Stimulated activated naive CD8-positive, alpha-beta T cell treated with anti-CD3 and anti-CD28 coated beads, Interleukin-15, amount 100 ng/mL, for 72 hours (primary cell): ENCODE data around the gene MCOLN2.
A peak's percentile ranks its signal among the peaks of the same experiment; 100 is the strongest.
"Not testable (repeated sequence)": the region's sequence is repeated elsewhere in the genome, so short reads cannot be mapped to it uniquely, and the experiment has no call there.

Experiments used
- ATAC-seq: fragments of 150-1000 bp; cut with Tn5 transposase; 2 replicates; pipeline ENCODE4 v1.10.0; 2021; ENCODE audit warnings: mild to moderate bottlenecking, moderate library complexity
- DNase-seq, 2 donors: peaks; one replicate each; pipeline ENCODE4 v3.0.0; 2021 to 2022
- H3K27ac Mint-ChIP-seq, 2 donors: one replicate each; pipeline ENCODE4 v1.8.0; 2022; ENCODE audit warnings: mild to moderate bottlenecking in 2 of 2, mixed read lengths in 2 of 2, moderate library complexity in 2 of 2
- H3K27me3 Mint-ChIP-seq: one replicate; pipeline ENCODE4 v1.8.0; 2022; ENCODE audit warnings: mixed read lengths
- H3K4me1 Mint-ChIP-seq: one replicate; pipeline ENCODE4 v1.8.0; 2022; ENCODE audit warnings: mild to moderate bottlenecking, mixed read lengths
- H3K4me3 Mint-ChIP-seq, 2 donors: one replicate each; pipeline ENCODE4 v1.8.0; 2022; ENCODE audit warnings: mild to moderate bottlenecking in 2 of 2, mixed read lengths in 2 of 2, moderate library complexity in 1 of 2
- H3K9me3 Mint-ChIP-seq, 2 donors: one replicate each; pipeline ENCODE4 v1.8.0; 2022; ENCODE audit warnings: mixed read lengths in 2 of 2

Gene MCOLN2

GRCh38 chr1:84997667-84998600 lies 1.0 kb upstream of the MCOLN2 start:
- peak; percentile 17 to 20 for DNase-seq
- peak; percentile 0 for ATAC-seq
- peak overlapping the region; percentile 87 to 92 for H3K4me3 Mint-ChIP-seq
- peaks cover under 1 to 3% of the 10 kb centered on the region in 2 donors for H3K9me3 Mint-ChIP-seq
- H3K4me1 Mint-ChIP-seq: peaks cover 36% of the 10 kb centered on the region
- H3K27me3 Mint-ChIP-seq: peaks cover 30% of the 10 kb centered on the region
- peak overlapping the region in 1 of 2 donors; percentile 38 for H3K27ac Mint-ChIP-seq

- ATAC-seq (peak; percentile 56), DNase-seq (peak in 1 of 2 donors; percentile 31)
- H3K4me1 Mint-ChIP-seq: peaks cover 57% of the 10 kb centered on the region
- H3K27me3 Mint-ChIP-seq: peaks cover 19% of the 10 kb centered on the region
- H3K9me3 Mint-ChIP-seq: no peaks in the 10 kb centered on the region
- peak overlapping the region in 1 of 2 donors; percentile 93 for H3K27ac Mint-ChIP-seq
- H3K4me3 Mint-ChIP-seq: peak overlapping the region; percentile 73 to 87
Measured at GRCh38 chr1:84995484-84996334, 1.2 kb downstream of the MCOLN2 start.

DNA sequence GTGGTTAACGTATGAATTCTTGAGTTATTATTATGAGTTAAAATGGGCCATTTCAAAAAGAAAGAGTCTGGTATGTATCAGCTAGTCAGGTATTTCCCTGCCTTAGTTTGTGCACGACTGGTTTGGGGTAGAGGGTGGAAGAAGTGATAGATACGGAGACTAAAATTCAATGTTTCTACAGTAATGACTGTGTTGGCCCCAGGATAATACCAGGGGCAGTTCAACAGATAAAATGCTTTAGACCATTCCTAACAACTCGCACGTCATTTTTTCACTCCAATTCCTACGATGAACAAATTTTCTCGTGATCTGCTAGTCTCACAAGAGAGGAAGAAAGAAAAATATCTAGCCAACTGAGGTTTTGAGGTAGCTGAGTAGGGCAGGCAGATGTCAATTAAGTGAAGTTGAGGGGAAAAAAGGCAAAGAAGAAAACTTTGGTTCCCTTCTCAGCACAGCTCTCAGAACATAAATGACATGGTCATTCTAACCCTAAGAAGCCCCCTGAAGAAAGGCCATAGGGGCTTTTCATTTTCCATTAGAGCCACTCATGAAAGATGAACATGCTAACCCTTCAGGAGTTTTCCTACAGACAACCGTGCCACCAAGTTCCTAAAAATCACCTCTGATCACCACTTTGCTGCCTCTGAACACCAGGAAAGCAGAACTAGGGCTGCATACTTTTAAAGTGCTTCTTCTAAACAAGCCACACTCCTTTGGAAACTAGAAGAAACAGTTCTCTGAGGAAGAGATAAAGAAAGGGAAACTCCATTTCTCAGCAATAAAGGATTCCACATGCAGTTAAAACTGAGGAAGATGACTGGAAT lies 5.6 kb downstream of the MCOLN2 start:
- H3K4me1 Mint-ChIP-seq: peaks cover 57% of the 10 kb centered on the region
- peak overlapping the region; percentile 20 to 54 for H3K4me3 Mint-ChIP-seq
- DNase-seq (no peak), ATAC-seq (peak; percentile 47)
- peak overlapping the region in 1 of 2 donors; percentile 41 for H3K27ac Mint-ChIP-seq
- no peaks in the 10 kb centered on the region for H3K27me3 Mint-ChIP-seq
- H3K9me3 Mint-ChIP-seq: no peaks in the 10 kb centered on the region

DNA sequence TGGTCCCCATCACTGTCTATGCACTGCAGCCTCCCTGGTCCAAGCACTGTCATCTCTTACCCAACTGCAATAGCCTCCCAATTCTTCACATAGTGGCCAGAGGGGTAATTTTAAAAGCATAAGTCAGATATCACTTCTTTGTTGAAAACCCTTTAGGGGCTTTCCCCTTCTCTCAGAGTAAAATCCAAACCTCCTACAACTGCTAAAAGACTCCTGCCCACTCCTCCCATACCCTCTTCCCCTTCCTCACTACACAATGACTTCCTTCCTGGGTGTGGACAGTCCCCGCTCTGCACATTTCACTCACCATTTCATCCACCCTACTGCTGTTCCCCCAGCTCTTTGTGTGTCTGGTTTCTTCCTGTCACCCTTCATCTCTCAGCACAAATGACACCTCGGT lies 8.3 kb downstream of the MCOLN2 start:
- Mint-ChIP-seq H3K9me3 (no peaks in the 10 kb centered on the region), H3K4me3 (peak overlapping the region; percentile 32 to 72), H3K27me3 (no peaks in the 10 kb centered on the region), H3K27ac (no peak overlapping the region), H3K4me1 (peaks cover 50% of the 10 kb centered on the region)
- ATAC-seq (peak; percentile 94), DNase-seq (peak in 1 of 2 donors; percentile 34)

DNA sequence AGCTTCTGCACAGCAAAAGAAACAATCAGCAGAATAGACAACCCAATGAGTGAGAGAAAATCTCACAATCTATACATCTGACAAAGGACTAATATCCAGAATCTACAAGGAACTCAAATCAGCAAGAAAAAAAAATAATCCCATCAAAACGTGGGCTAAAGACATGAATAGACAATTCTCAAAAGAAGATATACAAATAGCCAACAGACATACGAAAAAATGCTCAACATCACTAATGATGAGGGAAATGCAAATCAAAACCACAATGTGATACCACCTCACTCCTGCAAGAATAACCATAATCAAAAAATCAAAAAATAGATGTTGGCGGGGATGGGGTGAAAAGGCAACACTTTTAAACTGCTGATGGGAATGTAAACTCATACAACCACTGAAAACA lies 10.4 kb downstream of the MCOLN2 start:
- H3K27ac Mint-ChIP-seq, H3K4me3 Mint-ChIP-seq, H3K27me3 Mint-ChIP-seq, DNase-seq, H3K9me3 Mint-ChIP-seq, ATAC-seq: not testable (repeated sequence)
- peaks cover 31% of the 10 kb centered on the region for H3K4me1 Mint-ChIP-seq

- DNase-seq (no peak), ATAC-seq (no peak)
- H3K9me3 Mint-ChIP-seq: peaks cover 0 to 6% of the 10 kb centered on the region in 2 donors
- H3K27ac Mint-ChIP-seq: no peak overlapping the region
- H3K4me1 Mint-ChIP-seq: peaks cover 29% of the 10 kb centered on the region
- H3K27me3 Mint-ChIP-seq: peaks cover 8% of the 10 kb centered on the region
- H3K4me3 Mint-ChIP-seq: no peak overlapping the region
Measured at GRCh38 chr1:84985365-84985764, 11.5 kb downstream of the MCOLN2 start.

GRCh38 chr1:84982395-84982794 lies 14.5 kb downstream of the MCOLN2 start:
- peaks cover 32% of the 10 kb centered on the region for H3K4me1 Mint-ChIP-seq
- no peak overlapping the region for H3K4me3 Mint-ChIP-seq
- peaks cover 10 to 15% of the 10 kb centered on the region in 2 donors for H3K9me3 Mint-ChIP-seq
- ATAC-seq: no peak
- H3K27me3 Mint-ChIP-seq: peaks cover 26% of the 10 kb centered on the region
- DNase-seq: no peak
- H3K27ac Mint-ChIP-seq: no peak overlapping the region

DNA sequence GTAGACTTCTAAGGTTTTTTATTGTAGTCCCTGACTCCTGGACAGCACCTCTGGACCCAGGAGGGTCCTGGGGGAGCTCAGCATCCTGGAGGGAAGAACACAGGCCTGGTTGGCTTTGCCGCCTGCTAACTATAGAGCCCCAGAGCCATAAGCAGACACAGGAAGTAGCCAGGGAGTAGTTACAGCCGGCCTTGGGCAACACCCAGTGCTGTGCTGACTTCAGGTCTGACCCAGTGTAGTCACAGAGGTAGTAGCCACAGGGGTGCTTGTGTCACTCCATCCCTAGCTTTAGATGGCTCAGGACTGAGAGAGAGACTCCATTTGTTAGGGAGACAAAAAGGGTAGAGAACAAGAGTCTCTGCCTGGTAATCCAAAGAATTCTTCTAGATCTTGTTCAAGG lies 21.9 kb downstream of the MCOLN2 start:
- ATAC-seq (no peak), DNase-seq (no peak)
- peaks cover 66% of the 10 kb centered on the region for H3K4me1 Mint-ChIP-seq

DNA sequence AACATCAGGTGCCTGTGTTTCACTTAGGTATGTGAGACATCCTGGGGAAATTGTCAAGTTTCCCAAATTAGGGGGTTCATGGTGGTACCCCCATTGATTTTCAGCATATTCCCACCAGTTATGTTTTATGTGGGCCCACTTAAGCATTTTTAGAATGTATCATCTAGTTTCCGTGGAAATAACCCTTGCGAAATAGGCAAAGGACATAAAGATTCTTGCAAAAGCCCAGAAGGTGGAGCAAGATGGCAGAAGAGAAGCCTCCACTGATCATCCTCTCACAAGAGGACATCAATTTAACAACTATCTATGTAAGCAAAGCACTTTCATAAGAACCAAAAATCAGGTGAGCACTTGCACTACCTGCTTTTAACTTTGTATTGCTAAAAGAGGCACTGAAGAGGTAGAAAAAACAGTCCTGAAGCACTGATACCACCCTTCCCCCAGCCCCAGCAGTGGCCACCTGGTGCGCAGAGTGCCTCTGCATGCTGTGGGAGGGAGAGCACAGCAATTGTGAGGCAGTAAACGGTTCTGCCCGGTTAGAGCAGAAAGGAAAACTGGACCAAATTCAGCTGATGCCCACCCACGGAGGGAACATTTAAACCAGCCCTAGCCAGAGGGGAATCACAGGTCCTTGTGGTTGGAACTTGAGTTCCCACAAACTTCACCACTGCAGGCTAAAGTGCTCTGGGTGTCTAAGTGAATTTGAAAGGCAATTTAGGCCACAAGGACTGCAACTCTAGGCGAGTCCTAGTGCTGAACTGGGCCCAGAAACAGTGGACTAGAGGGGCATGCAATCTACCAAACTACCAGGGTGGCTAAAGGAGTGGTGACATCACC lies 23.2 kb downstream of the MCOLN2 start:
- ATAC-seq (no peak), DNase-seq (peak in 1 of 2 donors; percentile 19)
- peak overlapping the region; percentile 41 to 54 for H3K4me3 Mint-ChIP-seq
- peaks cover 0 to under 1% of the 10 kb centered on the region in 2 donors for H3K9me3 Mint-ChIP-seq
- H3K4me1 Mint-ChIP-seq: peaks cover 73% of the 10 kb centered on the region
- peak overlapping the region in 1 of 2 donors; percentile 24 for H3K27ac Mint-ChIP-seq
- H3K27me3 Mint-ChIP-seq: peaks cover 27% of the 10 kb centered on the region

More for the DNA sequence above, 21.9 kb downstream of the MCOLN2 start:
- H3K27ac Mint-ChIP-seq: peak overlapping the region in 1 of 2 donors; percentile 44
- H3K27me3 Mint-ChIP-seq: peaks cover 38% of the 10 kb centered on the region
- H3K4me3 Mint-ChIP-seq: no peak overlapping the region
- H3K9me3 Mint-ChIP-seq: peaks cover 9 to 10% of the 10 kb centered on the region in 2 donors

DNA sequence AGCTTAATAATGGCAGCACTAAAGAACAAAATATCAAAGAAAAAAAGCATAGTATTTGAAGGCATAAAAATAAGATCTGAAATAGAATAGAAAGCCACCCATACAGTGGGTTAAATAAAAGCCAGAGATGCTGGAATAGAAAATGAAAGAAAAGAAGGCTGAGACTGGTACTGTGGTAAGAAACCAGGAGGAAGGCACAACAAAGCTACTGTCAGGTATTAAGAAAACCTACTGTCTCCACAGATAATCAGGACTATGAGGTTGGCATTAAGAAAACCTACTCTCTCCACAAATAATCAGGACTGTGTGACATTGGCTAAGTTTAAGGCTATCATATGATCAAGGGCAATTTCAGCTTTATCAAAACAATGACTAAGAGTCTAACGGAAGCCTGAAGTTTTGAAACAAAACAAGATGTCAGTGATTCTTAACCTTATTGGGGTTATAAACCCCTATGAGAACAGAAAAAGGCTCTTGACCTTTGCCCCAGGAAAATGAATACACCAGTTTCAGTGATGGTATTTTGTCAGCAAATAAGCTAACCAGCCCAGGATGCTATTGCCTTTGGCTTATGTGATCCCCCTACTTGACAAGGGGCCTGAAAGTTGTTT lies 24.4 kb downstream of the MCOLN2 start:
- ATAC-seq (peak; percentile 41), DNase-seq (no peak)
- H3K27me3 Mint-ChIP-seq: peaks cover 24% of the 10 kb centered on the region
- H3K27ac Mint-ChIP-seq: peak overlapping the region in 1 of 2 donors; percentile 74
- peak overlapping the region; percentile 12 to 14 for H3K4me3 Mint-ChIP-seq
- no peaks in the 10 kb centered on the region for H3K9me3 Mint-ChIP-seq
- H3K4me1 Mint-ChIP-seq: peaks cover 67% of the 10 kb centered on the region

DNA sequence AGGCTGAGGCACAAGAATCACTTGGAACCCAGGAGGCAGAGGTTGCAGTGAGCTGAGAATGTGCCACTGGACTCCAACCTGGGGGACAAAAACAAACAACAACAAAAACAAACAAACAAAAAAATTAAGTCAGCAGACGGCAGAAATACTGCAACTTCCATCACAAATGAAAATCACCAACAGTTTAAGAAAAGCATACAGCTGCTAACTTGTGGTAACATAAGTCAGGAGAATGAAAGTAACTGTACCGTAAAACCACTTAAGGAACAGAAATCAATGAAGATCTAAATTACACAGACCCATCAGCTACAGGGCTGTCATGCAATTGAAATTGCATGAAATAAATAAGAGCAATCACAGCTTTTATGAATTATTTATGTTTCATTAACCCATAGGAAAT lies 25.0 kb downstream of the MCOLN2 start:
- peaks cover 67% of the 10 kb centered on the region for H3K4me1 Mint-ChIP-seq
- H3K27me3 Mint-ChIP-seq: peaks cover 18% of the 10 kb centered on the region
- H3K4me3 Mint-ChIP-seq: peak overlapping the region; percentile 12 to 14
- DNase-seq: no peak
- no peaks in the 10 kb centered on the region for H3K9me3 Mint-ChIP-seq
- no peak for ATAC-seq
- H3K27ac Mint-ChIP-seq: peak overlapping the region in 1 of 2 donors; percentile 28

DNA sequence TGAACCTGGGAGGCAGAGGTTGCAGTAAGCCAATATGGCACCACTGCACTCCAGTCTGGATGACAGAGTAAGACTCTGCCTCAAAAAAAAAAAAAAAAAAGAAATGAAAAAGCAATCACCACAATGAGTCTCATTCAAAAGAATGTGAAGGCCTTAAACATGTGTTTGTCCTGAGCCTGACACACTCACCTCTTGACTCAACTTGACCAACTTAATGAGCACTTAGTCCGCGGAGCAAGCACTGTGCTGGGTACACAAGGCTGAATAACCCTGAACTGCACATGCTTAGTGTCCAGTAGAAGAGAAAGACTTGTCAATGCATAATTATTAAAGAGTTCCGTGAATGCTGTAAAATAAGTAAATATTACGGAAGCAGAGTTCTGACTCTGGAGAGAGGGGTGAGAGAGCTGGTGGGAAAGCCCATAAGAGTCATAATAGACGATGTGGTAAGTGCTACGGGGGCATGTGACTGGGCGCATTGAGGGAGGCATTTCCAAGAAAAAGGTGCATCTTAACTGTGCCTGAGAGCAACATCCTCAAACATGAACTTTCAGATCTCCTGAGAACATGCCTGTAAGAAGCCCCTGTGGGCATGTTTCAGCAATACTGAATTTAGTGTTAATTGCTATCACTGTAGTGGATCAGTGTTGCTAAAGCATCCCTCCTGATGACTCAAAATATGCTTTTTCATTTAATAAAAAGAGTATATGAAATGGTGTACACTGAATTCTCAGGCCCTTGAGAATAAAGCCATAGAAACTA lies 27.2 kb downstream of the MCOLN2 start:
- DNase-seq (peak; percentile 60 to 79), ATAC-seq (peak; percentile 92)
- Mint-ChIP-seq H3K4me1 (peaks cover 60% of the 10 kb centered on the region), H3K27me3 (peaks cover under 1% of the 10 kb centered on the region), H3K4me3 (peak overlapping the region; percentile 35 to 63), H3K9me3 (no peaks in the 10 kb centered on the region), H3K27ac (peak overlapping the region in 1 of 2 donors; percentile 94)

DNA sequence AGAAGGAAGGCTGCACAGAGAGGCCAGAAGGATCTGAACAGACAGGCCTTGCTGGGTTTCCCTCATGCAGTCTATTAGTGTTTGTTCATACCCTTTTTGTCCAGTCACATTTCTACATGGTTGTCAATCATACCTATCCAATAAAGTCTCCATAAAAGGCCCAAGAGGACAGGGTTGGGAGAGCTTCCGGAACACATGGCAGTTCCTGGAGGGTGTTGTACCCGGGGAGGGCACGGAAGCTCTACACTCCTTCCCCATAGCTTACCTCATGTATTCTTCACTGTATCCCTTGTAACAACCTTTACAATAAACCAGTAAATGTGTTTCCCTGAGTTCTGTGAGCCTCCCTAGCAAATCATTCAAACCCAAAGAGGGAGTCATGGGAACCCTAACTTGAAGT lies 28.0 kb downstream of the MCOLN2 start:
- no peak overlapping the region for H3K4me3 Mint-ChIP-seq
- H3K9me3 Mint-ChIP-seq: no peaks in the 10 kb centered on the region
- DNase-seq: no peak
- peaks cover 52% of the 10 kb centered on the region for H3K4me1 Mint-ChIP-seq
- H3K27ac Mint-ChIP-seq: peak overlapping the region in 1 of 2 donors; percentile 45
- no peak for ATAC-seq
- no peaks in the 10 kb centered on the region for H3K27me3 Mint-ChIP-seq
